HL-60 (cell line): ENCODE results near the gene PLCB1.

Experiments used
- POLR2AphosphoS5 ChIP-seq: IDR thresholded peaks from 2 replicates; pipeline ENCODE4 v1.6.1; 2012; ENCODE audit warnings: low read depth
- TF ChIP-seq, protein P1 (sequence below): IDR thresholded peaks from one replicate; pipeline ENCODE4 v1.5.1; 2011; ENCODE audit warnings: low read length, control low read depth, inconsistent platforms; ENCODE audit not compliant: insufficient read depth

DNA sequence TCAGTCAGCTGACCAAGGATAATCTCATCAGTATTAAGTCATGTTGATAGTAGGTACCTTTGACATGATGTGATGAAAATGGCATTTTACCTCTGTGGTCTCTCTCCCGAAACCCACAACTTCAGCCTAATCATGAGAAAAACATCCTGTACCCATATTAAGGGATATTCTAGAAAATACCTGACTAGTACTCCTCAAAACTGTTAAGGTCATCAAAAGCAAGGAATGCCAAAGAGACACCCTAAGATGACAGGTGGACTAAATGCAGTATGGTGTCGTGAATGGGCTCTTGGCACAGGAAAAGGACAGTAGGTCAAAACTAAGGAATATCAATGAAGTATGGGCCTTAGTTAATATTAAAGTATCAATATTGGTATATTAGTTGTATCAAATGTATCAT is 221.4 kb downstream of the PLCB1 start:
- TF ChIP-seq, protein P1, sequence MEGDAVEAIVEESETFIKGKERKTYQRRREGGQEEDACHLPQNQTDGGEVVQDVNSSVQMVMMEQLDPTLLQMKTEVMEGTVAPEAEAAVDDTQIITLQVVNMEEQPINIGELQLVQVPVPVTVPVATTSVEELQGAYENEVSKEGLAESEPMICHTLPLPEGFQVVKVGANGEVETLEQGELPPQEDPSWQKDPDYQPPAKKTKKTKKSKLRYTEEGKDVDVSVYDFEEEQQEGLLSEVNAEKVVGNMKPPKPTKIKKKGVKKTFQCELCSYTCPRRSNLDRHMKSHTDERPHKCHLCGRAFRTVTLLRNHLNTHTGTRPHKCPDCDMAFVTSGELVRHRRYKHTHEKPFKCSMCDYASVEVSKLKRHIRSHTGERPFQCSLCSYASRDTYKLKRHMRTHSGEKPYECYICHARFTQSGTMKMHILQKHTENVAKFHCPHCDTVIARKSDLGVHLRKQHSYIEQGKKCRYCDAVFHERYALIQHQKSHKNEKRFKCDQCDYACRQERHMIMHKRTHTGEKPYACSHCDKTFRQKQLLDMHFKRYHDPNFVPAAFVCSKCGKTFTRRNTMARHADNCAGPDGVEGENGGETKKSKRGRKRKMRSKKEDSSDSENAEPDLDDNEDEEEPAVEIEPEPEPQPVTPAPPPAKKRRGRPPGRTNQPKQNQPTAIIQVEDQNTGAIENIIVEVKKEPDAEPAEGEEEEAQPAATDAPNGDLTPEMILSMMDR, result no peak
- TF ChIP-seq POLR2AphosphoS5, result no peak
